ENCODE results near the gene PIGB. TPM values are rescaled to one million over a fixed set of nuclear protein-coding genes. Genes with fewer than 3 reads are reported as not detected.

PIGB gene
- total RNA-seq (2021; ENCODE audit: unreplicated experiment) (15.1 TPM), Bru-seq, nascent RNA (percentile 72 among the genes with signal in this experiment), BruChase-seq, experiment 1, labeled RNA remaining after a 6-hour chase (percentile 67 among the genes with signal in this experiment), BruChase-seq, experiment 2, labeled RNA remaining after a 2-hour chase (percentile 80 among the genes with signal in this experiment)
- 7.5 and 8.1 TPM in 2 replicates for polyA plus RNA-seq (2012)
- long read RNA-seq, transcript PIGB-202 (12 exons, 1,668 nt), result major isoform, 5 of 18 reads
- long read RNA-seq, partial matches to known transcripts, result 1 of 18 reads
- long read RNA-seq, other reads (novel, unspliced or antisense), result 12 of 18 reads

DNA sequence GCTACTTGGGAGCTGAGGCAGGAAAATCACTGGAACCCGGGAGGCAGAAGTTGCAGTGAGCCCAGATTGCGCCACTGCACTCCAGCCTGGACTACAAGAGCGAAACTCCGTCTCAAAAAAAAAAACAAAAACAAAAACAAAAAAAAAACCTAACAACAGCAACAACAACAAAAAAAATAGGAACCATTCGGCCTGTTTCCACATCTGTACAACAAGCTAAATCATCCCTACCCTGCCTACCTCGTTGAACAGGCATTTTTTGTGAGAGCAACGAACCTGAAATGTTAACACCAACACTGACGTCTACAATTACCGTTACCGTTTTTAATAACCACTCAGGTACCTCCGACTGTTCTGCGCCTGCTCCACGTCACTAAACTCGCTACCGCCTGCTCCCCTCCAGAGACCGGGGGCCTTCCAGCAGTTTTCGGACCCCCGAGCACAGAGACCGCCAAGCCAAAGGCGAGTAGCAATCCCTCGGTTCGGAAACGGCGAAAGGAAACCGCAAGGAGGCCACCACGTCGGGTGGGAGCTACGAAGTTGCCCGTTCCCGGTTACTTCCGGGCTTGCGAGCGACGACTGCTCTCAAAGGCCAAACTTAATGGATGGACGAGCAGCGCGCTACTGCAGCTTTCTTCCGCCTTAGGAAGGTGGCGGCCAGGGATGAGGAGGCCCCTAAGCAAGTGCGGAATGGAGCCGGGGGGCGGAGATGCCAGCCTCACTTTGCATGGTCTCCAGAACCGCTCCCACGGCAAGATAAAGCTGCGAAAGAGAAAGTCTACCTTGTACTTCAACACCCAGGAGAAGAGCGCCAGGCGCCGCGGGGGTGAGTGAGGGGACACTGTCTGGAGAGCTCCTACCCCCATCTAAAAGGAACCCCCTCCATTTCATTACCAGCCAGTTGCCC, at the start of gene PIGB, which contains the start of gene PIGBOS1:
Gene PIGB (plus strand): TSS at position 635 of the 907 bp plus-strand sequence. CDS start 29 bp downstream, at position 664.
Gene PIGBOS1 (minus strand): TSS at position 536 of the 907 bp plus-strand sequence. CDS start 1,331 bp downstream, outside the sequence.
- Histone ChIP-seq H3K9ac (ENCODE audit: low read length) (peak within 1 kb of the TSS; percentile 80), H3K79me2 (ENCODE audit: insufficient read depth, low read length) (peaks cover 33% of the 10 kb centered on the region), H3K9me3 (ENCODE audit: control insufficient read depth in 1 of 2, insufficient read depth in 1 of 2, low read depth in 1 of 2, low read length in 2 of 2) (no peaks in the 10 kb centered on the region), H3K27me3 (ENCODE audit: insufficient read depth, low read length) (no peaks in the 10 kb centered on the region), H3K27ac (ENCODE audit: low read depth, low read length) (peak within 1 kb of the TSS; percentile 89), H2AFZ (ENCODE audit: low read depth, low read length, poor library complexity, severe bottlenecking) (peak within 1 kb of the TSS; percentile 50), H3K4me3 (replicated peaks in 1 of 2; ENCODE audit: low read depth in 1 of 2, low read length in 2 of 2) (peak within 1 kb of the TSS; percentile 85 to 89), H3K4me2 (ENCODE audit: low read length) (peak within 1 kb of the TSS; percentile 80), H3K4me1 (ENCODE audit: control insufficient read depth in 1 of 2, insufficient read depth in 2 of 2, low read length in 2 of 2) (peaks cover 6 to 11% of the 10 kb centered on the region in 2 experiments; a peak in 3 of 4 replicates), H3K9me2 (ENCODE audit: insufficient read depth) (no peaks in the 10 kb centered on the region), H3K36me3 (ENCODE audit: control insufficient read depth in 1 of 2, insufficient read depth in 2 of 2, low read length in 2 of 2) (no peaks in the 10 kb centered on the region; a peak in 1 of 4 replicates), H4K20me1 (ENCODE audit: insufficient read depth) (no peaks in the 10 kb centered on the region)
- BruUV-seq (replicated peaks), result TSS peak; percentile 55
- ATAC-seq (peak; percentile 92), DNase-seq (ENCODE audit: low read depth, low spot score) (peak; percentile 79)
- CTCF ChIA-PET, result interaction anchor here (1.3 to 1.5 kb wide), 3 partner anchors 89 to 122 kb away, joined by 3 to 7 read pairs (median 5); partner anchors contain the start of genes CCPG1, PIERCE2 and RSL24D1
- intact Hi-C loops (cut with micrococcal nuclease), result loop anchor here (1.0 kb wide), 1 partner anchor 89 kb away; the partner anchor contains the start of genes CCPG1 and PIERCE2
- RAD21 ChIA-PET (ENCODE audit: low non-redundant PET in 1 of 2, low total read pairs in 2 of 2, uncharacterized antibody in 2 of 2, unreplicated experiment in 2 of 2), result interaction anchor here in 1 of 2 experiments (0.9 kb wide), 1 partner anchor 89 kb away, joined by 3 read pairs; the partner anchor contains the start of genes CCPG1 and PIERCE2
- POLR2A ChIA-PET, result interaction anchor here (0.7 to 1.7 kb wide), 5 partner anchors 83 to 742 kb away, joined by 3 to 9 read pairs (median 5); partner anchors contain the start of genes CCPG1, PIERCE2 and RSL24D1
- TF ChIP-seq, protein P1, sequence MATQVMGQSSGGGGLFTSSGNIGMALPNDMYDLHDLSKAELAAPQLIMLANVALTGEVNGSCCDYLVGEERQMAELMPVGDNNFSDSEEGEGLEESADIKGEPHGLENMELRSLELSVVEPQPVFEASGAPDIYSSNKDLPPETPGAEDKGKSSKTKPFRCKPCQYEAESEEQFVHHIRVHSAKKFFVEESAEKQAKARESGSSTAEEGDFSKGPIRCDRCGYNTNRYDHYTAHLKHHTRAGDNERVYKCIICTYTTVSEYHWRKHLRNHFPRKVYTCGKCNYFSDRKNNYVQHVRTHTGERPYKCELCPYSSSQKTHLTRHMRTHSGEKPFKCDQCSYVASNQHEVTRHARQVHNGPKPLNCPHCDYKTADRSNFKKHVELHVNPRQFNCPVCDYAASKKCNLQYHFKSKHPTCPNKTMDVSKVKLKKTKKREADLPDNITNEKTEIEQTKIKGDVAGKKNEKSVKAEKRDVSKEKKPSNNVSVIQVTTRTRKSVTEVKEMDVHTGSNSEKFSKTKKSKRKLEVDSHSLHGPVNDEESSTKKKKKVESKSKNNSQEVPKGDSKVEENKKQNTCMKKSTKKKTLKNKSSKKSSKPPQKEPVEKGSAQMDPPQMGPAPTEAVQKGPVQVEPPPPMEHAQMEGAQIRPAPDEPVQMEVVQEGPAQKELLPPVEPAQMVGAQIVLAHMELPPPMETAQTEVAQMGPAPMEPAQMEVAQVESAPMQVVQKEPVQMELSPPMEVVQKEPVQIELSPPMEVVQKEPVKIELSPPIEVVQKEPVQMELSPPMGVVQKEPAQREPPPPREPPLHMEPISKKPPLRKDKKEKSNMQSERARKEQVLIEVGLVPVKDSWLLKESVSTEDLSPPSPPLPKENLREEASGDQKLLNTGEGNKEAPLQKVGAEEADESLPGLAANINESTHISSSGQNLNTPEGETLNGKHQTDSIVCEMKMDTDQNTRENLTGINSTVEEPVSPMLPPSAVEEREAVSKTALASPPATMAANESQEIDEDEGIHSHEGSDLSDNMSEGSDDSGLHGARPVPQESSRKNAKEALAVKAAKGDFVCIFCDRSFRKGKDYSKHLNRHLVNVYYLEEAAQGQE (IDR thresholded peaks at IDR 0.05; ENCODE audit: low read depth), result no peak
- 0 out of 2 replicates have a peak, but pooled peaks have one; percentile 65 for TF ChIP-seq SIN3A (IDR thresholded peaks at IDR 0.05; ENCODE audit: low read depth)
- TF ChIP-seq, protein P2, sequence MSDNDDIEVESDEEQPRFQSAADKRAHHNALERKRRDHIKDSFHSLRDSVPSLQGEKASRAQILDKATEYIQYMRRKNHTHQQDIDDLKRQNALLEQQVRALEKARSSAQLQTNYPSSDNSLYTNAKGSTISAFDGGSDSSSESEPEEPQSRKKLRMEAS (IDR thresholded peaks at IDR 0.05), result peak; percentile 74
- TF ChIP-seq YY1 (IDR thresholded peaks at IDR 0.05; ENCODE audit: extremely low read depth, insufficient replicate concordance, low read depth, low read length), result peak; percentile 76
- TF ChIP-seq, protein P3, sequence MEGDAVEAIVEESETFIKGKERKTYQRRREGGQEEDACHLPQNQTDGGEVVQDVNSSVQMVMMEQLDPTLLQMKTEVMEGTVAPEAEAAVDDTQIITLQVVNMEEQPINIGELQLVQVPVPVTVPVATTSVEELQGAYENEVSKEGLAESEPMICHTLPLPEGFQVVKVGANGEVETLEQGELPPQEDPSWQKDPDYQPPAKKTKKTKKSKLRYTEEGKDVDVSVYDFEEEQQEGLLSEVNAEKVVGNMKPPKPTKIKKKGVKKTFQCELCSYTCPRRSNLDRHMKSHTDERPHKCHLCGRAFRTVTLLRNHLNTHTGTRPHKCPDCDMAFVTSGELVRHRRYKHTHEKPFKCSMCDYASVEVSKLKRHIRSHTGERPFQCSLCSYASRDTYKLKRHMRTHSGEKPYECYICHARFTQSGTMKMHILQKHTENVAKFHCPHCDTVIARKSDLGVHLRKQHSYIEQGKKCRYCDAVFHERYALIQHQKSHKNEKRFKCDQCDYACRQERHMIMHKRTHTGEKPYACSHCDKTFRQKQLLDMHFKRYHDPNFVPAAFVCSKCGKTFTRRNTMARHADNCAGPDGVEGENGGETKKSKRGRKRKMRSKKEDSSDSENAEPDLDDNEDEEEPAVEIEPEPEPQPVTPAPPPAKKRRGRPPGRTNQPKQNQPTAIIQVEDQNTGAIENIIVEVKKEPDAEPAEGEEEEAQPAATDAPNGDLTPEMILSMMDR (IDR thresholded peaks at IDR 0.05 in 2 of 3, conservative IDR thresholded peaks at IDR 0.05 in 1 of 3; ENCODE audit: borderline replicate concordance in 1 of 3, insufficient read depth in 1 of 3, low read depth in 2 of 3, low read length in 2 of 3), result no peak
- peak; percentile 72; the same call in 1 of the 2 replicates for TF ChIP-seq CBX3 (IDR thresholded peaks at IDR 0.05; ENCODE audit: low read depth)
- TF ChIP-seq SP1 (IDR thresholded peaks at IDR 0.05; ENCODE audit: low read depth), result peak; percentile 45
- TF ChIP-seq RAD21 (IDR thresholded peaks at IDR 0.05; ENCODE audit: low read depth), result no peak
- TF ChIP-seq EGR1 (IDR thresholded peaks at IDR 0.05; ENCODE audit: low read depth), result no peak
- no peak for TF ChIP-seq JUND (IDR thresholded peaks at IDR 0.05)
- peak; percentile 79 for TF ChIP-seq POLR2AphosphoS5 (IDR thresholded peaks at IDR 0.05; ENCODE audit: low read depth, low read length)
- TF ChIP-seq ZFX (IDR thresholded peaks at IDR 0.05), result peak; percentile 59
- TF ChIP-seq, protein P4, sequence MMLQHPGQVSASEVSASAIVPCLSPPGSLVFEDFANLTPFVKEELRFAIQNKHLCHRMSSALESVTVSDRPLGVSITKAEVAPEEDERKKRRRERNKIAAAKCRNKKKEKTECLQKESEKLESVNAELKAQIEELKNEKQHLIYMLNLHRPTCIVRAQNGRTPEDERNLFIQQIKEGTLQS (IDR thresholded peaks at IDR 0.05), result no peak
- peak; percentile 99 for TF ChIP-seq ELF1 (IDR thresholded peaks at IDR 0.05; ENCODE audit: borderline replicate concordance, low read depth)
- TF ChIP-seq FOSL1 (IDR thresholded peaks at IDR 0.05; ENCODE audit: low read depth), result no peak
- TF ChIP-seq TCF7L2 (IDR thresholded peaks at IDR 0.05; ENCODE audit: borderline replicate concordance, extremely low read depth, insufficient read depth, insufficient read length), result peak; percentile 29
- TF ChIP-seq POLR2A (IDR thresholded peaks at IDR 0.05; ENCODE audit: borderline replicate concordance, extremely low read depth, insufficient read depth, insufficient read length), result peak; percentile 42

Data from HCT116 (cell line).